ENCODE data around the gene HNRNPK.
A peak's percentile ranks its signal among the peaks of the same experiment; 100 is the strongest.
"Not testable (repeated sequence)": the region's sequence is repeated elsewhere in the genome, so short reads cannot be mapped to it uniquely, and the experiment has no call there.

Gene HNRNPK

GRCh38 chr9:83977196-83977595 is 2.8 kb downstream of the HNRNPK start:
- no peak for DNase-seq (ENCODE audit: low read depth in 2 of 2)

DNA sequence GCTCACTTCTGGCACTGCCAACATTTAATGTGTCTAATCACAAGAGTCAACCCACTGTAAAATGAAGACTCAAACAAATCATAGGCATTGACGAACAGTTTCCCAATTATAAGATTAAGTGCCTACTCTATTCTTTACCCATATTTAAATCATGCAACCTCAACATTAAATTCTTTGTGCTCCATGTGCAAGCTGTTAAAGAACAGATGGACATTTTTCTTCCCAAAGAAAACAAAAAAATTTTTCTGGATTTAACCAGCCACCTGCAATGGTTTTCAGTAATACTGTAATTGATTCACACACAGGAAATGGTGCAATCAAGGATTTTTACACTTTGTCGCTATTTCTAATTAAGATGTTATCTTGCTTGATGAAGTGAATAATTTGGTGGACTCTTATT is 3.6 kb downstream of the HNRNPK start:
- DNase-seq (ENCODE audit: low read depth in 2 of 2): no peak

- no peak for DNase-seq (ENCODE audit: low read depth in 2 of 2)
Observed at GRCh38 chr9:83975300-83975699, 4.7 kb downstream of the HNRNPK start.

GRCh38 chr9:83972286-83972685 is 7.7 kb downstream of the HNRNPK start:
- no peak for DNase-seq (ENCODE audit: low read depth in 2 of 2)

- DNase-seq (ENCODE audit: low read depth in 2 of 2): no peak
Observed at GRCh38 chr9:83971485-83971884, 8.5 kb downstream of the HNRNPK start.

GRCh38 chr9:83969602-83970001 is 10.4 kb downstream of the HNRNPK start:
- no peak for DNase-seq (ENCODE audit: low read depth in 2 of 2)

GRCh38 chr9:83967073-83967472 is 12.9 kb downstream of the HNRNPK start:
- no peak for DNase-seq (ENCODE audit: low read depth in 2 of 2)

- DNase-seq (ENCODE audit: low read depth in 2 of 2): no peak
Observed at GRCh38 chr9:83966209-83966582, 13.8 kb downstream of the HNRNPK start.

DNA sequence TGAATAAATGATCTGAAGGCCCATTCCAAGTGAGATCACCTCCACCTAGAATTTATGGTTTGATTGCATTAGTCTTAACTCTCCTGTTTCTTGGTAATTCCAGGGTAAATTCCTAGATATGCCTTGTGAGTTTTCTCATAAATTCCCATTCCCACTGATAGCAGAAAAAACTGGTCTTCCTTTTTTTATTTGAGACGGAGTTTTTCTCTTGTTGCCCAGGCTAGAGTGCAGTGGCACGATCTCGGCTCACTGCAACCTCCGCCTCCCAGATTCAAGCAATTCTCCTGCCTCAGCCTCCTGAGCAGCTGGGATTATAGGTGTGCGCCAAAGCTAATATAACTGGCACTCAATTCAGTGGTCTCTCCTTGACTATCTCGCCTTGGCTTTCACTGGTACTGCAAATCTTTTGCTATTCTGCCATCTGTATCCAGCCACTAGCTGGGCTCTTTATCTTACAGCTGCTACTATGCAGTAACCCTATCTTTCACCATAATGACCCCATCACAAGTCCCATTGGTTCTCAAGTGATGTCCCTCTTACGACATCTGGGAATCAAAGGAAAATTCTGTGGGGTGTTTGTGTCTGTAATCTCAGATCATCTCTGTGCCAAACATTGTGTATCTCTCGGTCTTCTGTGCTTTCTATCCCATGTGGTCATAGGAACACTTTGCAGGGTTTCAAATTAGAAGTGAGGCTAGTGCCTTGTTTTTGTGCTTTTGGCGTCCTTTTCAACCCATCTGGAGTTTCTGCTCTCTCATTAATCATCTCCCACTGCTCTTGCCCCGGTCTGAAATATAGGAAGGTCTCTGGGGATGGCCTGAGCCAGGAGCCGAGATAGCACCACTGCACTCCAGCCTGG is 14.4 kb downstream of the HNRNPK start:
- no peak for DNase-seq (ENCODE audit: low read depth in 2 of 2)

- no peak for DNase-seq (ENCODE audit: low read depth in 2 of 2)
Observed at GRCh38 chr9:83964973-83965349, 15.1 kb downstream of the HNRNPK start.

DNA sequence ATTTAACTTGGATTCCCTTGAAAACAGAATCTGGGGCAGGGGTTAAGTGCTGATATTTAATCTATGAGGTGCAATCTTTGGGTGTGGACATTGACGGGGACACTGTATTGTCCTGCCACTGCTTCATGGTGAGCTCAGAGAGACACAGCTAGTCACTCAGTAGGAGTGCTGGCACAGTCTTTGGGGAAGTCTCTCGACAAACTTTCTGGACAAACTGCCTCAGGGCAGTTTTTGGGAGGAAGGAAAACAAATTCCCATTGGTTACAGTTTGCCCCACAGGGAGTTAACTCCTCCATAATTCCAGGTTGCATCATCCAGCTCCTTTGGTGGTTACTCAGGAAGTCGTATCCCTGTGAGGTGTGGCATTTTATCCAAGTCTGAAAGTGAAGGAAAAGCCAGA is 17.9 kb downstream of the HNRNPK start:
- no peak for DNase-seq (ENCODE audit: low read depth in 2 of 2)

DNA sequence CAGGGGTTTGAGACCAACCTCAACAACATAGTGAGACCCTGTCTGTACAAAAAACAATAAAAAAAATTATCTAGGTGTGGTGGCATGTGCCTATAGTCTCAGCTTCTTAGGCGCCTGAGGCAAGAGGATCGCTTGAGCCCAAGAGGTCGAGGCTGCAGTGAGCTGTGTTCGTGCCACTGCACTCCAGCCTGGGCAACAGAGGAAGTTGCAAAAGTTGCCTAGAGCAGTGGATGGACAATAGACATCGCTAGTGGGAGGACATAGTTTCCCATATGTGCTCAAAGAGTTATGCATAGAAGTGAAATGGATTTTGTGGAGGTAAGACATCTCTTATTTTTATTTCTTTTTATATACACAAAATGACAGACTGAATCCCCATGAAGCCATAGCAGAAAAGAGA is 19.0 kb downstream of the HNRNPK start:
- DNase-seq (ENCODE audit: low read depth in 2 of 2): no peak

DNA sequence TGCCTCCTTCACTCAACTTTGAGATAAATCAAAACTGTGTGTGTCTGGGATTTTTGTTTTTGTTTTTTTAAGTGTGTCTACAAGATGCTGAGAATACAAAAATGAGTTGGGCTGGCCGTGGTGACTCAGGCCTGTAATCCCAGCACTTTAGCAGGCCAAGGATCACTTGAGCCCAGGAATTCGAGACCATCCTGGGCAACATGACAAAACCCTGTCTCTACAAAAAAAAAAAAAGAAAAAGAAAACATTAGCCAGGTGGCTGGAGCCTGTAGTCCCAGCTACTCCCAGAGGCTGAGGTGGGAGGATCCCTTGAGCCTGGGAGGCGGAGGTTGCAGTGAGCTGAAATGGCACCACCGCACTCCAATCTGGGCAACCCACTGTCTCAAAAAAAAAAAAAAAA is 21.0 kb downstream of the HNRNPK start:
- no peak for DNase-seq (ENCODE audit: low read depth in 2 of 2)

DNA sequence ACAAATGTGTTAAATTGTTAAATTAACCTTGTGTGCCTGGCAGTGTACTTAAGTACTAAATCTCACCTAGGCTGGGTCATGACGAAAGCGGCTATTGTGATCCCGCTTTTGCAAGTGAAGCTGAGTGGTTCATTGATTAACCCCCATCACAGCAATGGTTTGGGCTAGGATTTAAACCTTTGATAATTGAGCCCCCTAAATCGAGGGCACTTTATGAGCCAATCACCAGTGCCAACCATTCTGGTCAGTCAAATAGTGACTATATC is 22.8 kb downstream of the HNRNPK start:
- no peak for DNase-seq (ENCODE audit: low read depth in 2 of 2)

DNA sequence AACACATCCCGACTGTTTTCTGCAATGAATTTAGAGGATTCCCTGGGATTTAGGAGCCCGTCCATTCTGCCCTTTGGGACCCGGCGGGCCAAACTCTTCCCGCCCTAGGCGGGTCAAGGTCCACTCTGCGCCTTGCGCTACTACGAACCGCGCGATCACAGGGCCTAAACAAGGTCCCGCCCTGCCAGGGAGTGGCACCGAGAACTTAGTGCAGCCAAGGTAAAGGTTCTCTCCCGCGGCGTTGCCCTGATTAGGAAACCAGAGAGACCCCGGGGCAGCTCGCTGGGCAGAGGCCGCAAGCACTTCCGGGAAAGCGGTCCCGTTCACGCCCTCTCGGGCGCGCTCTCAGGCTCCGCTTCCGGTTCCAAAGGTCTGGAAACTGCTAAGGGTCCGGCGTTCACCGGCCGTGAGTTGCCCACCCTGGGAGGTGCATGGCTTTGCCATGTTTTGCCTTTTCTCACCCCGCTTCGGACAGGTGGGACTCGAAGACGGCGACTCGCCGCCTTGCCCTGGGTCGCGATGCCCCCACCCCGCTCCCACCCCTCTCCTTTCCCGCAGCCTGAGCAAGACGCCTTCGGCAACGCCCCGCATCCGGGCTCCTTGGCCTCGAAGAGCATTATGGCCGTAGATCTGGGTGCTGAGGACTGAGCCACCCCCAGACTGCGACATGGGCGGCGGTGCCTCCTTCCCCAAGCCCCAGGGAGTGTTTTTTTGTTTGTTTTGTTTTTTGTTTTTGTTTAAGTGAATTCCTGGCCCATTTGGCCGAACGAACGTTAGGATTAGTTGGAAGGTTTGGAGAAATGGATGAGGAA is 23.4 kb downstream of the HNRNPK start:
- peak; percentile 20 to 30 for DNase-seq (ENCODE audit: low read depth in 2 of 2)

DNA sequence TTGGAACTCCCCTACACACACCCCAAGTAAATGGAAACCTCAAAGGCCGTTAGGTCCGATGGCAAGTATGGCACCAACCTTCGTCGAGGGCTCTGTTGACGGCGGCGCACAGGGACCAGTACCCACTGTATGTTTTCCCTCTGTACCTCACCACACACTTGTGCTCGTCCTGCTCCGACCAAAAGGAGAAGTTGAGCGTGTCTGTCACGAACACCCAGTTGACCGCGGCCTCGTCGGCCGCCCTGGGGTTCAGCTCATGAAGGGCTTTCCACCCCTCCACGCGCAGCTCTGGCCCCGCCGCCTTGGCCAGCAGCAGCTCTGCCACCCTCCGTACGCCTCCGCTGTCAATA is 24.0 kb downstream of the HNRNPK start:
- no peak for DNase-seq (ENCODE audit: low read depth in 2 of 2)

DNA sequence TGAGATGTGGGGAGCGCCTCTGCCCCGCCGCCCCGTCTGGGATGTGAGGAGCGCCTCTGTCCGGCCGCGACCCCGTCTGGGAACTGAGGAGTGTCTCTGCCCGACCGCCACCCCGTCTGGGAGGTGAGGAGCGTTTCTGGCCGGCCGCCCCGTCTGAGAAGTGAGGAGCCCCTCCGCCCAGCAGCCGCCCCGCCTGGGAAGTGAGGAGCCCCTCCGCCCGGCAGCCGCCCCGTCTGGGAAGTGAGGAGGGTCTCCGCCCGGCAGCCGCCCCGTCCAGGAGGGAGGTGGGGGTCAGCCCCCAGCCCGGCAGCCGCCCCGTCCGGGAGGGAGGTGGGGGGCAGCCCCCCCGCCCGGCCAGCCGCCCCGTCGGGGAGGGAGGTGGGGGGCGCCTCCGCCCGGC is 31.9 kb downstream of the HNRNPK start:
- not testable (repeated sequence) for DNase-seq (ENCODE audit: low read depth in 2 of 2)

GRCh38 chr9:83940590-83941303 is 39.3 kb downstream of the HNRNPK start:
- no peak for DNase-seq (ENCODE audit: low read depth in 2 of 2)

DNA sequence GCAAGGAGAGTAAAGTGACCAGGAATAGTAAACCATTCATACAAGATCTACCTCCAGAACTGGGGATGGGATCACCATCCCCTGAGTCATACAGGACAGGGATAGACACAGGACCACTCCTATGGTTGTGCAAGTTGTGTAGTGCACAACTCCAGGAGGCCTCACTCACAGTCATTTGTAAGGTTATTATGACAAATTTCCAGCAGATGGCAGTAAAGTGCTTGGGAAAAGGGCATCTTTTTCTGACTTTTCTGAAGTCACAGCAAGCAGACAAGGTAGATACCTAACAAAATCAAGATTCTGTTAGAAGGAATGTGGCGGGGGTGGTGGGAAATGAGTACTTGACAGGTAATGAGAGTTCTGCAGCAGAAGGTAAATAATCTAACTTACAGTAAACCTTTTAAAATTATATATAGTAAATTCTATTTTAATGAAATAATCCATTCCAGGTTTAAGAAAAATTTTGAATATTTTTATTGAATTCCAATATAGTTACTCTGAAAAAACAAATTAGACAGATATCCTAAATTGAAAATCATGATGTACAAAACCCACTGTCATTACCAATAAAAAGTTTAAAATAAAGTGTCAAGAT is 42.1 kb downstream of the HNRNPK start:
- no peak for DNase-seq (ENCODE audit: low read depth in 2 of 2)

GRCh38 chr9:83936523-83936922 is 43.5 kb downstream of the HNRNPK start:
- DNase-seq (ENCODE audit: low read depth in 2 of 2): no peak

- no peak for DNase-seq (ENCODE audit: low read depth in 2 of 2)
Observed at GRCh38 chr9:83935276-83935935, 44.6 kb downstream of the HNRNPK start.

Measured in stimulated activated CD8-positive, alpha-beta memory T cell treated with anti-CD3 and anti-CD28 coated beads, Interleukin-2, amount 100 ng/mL, for 1 hour (primary cell).